GM12872 (cell line): ENCODE data around the gene LHFPL2.

Experiments used
- CTCF ChIP-seq: IDR thresholded peaks from 3 replicates; pipeline ENCODE4 v1.5.1; 2011; ENCODE audit warnings: low read depth, mild to moderate bottlenecking, low read length, moderate library complexity; ENCODE audit not compliant: insufficient read depth

Gene LHFPL2

GRCh38 chr5:78536661-78537196 is 111.8 kb downstream of the LHFPL2 start:
- TF ChIP-seq CTCF, result no peak

GRCh38 chr5:78534905-78535200 is 113.7 kb downstream of the LHFPL2 start:
- TF ChIP-seq CTCF, result no peak

GRCh38 chr5:78534148-78534904 is 114.2 kb downstream of the LHFPL2 start:
- TF ChIP-seq CTCF, result no peak

GRCh38 chr5:78533356-78533755 is 115.2 kb downstream of the LHFPL2 start:
- peak; percentile 46; the same call in 2 of the 3 replicates for TF ChIP-seq CTCF

- TF ChIP-seq CTCF, result no peak
These were observed 118.1 kb downstream of the LHFPL2 start for GRCh38 chr5:78530342-78531096.

GRCh38 chr5:78527925-78528324 is 120.6 kb downstream of the LHFPL2 start:
- no peak for TF ChIP-seq CTCF

- no peak for TF ChIP-seq CTCF
These were observed 121.3 kb downstream of the LHFPL2 start for GRCh38 chr5:78527054-78527859.
